ENCODE results near the gene MINDY4B. TPM values are rescaled to one million over a fixed set of nuclear protein-coding genes. Genes with fewer than 3 reads are reported as not detected.

The MINDY4B gene
- total and polyA plus RNA-seq, 4 donors = 0.20 to 0.27 TPM; not detected in 2

GRCh38 chr3:150830094-150830681 is 75.1 kb downstream of the MINDY4B start:
- Histone ChIP-seq H3K4me1 (ENCODE audit: control insufficient read depth, insufficient read depth, low read length) (no peaks in the 10 kb centered on the region), H3K36me3 (ENCODE audit: control insufficient read depth, insufficient read depth, low read length) (no peaks in the 10 kb centered on the region), H3K27me3 (ENCODE audit: control insufficient read depth, insufficient read depth, low read length) (no peaks in the 10 kb centered on the region), H3K9me3 (ENCODE audit: control insufficient read depth, insufficient read depth, low read length) (no peaks in the 10 kb centered on the region), H3K27ac (ENCODE audit: low read depth, low read length) (no peak overlapping the region), H3K4me3 (ENCODE audit: low read depth, low read length) (no peak overlapping the region)
- 85% methylated on average over 5 of the region's 6 CpGs for WGBS (ENCODE audit: insufficient coverage)
- no peak for DNase-seq (ENCODE audit: low read depth in 4 of 6, low spot score in 6 of 6)

DNA sequence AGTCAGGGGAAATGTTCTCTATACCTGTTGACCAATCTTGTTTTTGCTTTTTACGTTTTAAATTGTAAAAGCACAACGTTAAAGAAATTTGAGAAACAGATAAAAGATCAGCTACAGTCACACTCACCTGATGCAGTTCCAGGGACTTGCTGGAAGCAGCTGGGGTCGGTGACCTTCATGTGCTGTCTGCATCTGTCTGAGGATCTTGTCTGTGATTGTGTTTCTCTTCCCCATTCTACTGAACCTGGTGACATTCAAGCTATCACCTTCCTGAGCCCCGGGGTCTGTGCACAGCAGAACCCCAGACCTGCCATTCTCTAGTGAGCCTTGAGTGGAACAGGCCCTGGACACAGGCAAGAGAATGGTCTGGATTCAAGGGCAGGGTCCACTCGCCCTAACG is 75.8 kb downstream of the MINDY4B start:
- no peaks in the 10 kb centered on the region for H3K9me3 ChIP-seq (ENCODE audit: control insufficient read depth, insufficient read depth, low read length)
- H3K27ac ChIP-seq (ENCODE audit: low read depth, low read length) = no peak overlapping the region
- H3K4me1 ChIP-seq (ENCODE audit: control insufficient read depth, insufficient read depth, low read length) = no peaks in the 10 kb centered on the region
- 78% methylated on average over 2 of the region's 6 CpGs for WGBS (ENCODE audit: insufficient coverage)
- no peak overlapping the region for H3K4me3 ChIP-seq (ENCODE audit: low read depth, low read length)
- no peaks in the 10 kb centered on the region for H3K36me3 ChIP-seq (ENCODE audit: control insufficient read depth, insufficient read depth, low read length)
- no peaks in the 10 kb centered on the region for H3K27me3 ChIP-seq (ENCODE audit: control insufficient read depth, insufficient read depth, low read length)
- DNase-seq (ENCODE audit: low read depth in 4 of 6, low spot score in 6 of 6) = no peak

- WGBS (ENCODE audit: insufficient coverage) = no CpG with 5 or more reads among the region's 2 CpGs
- H3K36me3 ChIP-seq (ENCODE audit: control insufficient read depth, insufficient read depth, low read length) = no peaks in the 10 kb centered on the region
- no peaks in the 10 kb centered on the region for H3K27me3 ChIP-seq (ENCODE audit: control insufficient read depth, insufficient read depth, low read length)
- no peaks in the 10 kb centered on the region for H3K9me3 ChIP-seq (ENCODE audit: control insufficient read depth, insufficient read depth, low read length)
- no peaks in the 10 kb centered on the region for H3K4me1 ChIP-seq (ENCODE audit: control insufficient read depth, insufficient read depth, low read length)
- no peak for DNase-seq (ENCODE audit: low read depth in 4 of 6, low spot score in 6 of 6)
- no peak overlapping the region for H3K4me3 ChIP-seq (ENCODE audit: low read depth, low read length)
- H3K27ac ChIP-seq (ENCODE audit: low read depth, low read length) = no peak overlapping the region
Observed at GRCh38 chr3:150828997-150829396, 76.2 kb downstream of the MINDY4B start.

DNA sequence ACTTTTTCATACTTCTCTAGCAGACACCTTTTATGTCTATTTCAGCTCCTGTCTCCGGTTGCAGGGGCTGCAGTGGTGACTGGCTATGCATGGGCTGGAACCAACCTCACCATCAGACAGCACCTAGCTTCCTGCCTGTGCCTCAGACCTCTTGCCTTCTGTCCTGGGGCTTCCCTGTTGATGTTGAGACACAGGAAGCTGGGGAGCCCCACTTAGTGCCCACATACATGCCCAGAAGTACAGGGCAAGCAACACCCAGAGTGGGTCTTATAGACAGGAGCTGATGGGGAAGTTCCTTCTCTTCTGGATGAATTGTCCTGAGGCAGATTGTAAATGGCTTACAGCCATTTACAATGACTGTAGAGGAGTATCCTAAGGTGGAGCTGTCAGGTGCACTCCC is 77.0 kb downstream of the MINDY4B start:
- H3K9me3 ChIP-seq (ENCODE audit: control insufficient read depth, insufficient read depth, low read length) = no peaks in the 10 kb centered on the region
- H3K4me1 ChIP-seq (ENCODE audit: control insufficient read depth, insufficient read depth, low read length) = no peaks in the 10 kb centered on the region
- H3K27me3 ChIP-seq (ENCODE audit: control insufficient read depth, insufficient read depth, low read length) = no peaks in the 10 kb centered on the region
- H3K36me3 ChIP-seq (ENCODE audit: control insufficient read depth, insufficient read depth, low read length) = no peaks in the 10 kb centered on the region
- no peak for DNase-seq (ENCODE audit: low read depth in 4 of 6, low spot score in 6 of 6)
- H3K27ac ChIP-seq (ENCODE audit: low read depth, low read length) = no peak overlapping the region
- 100% methylated on average over 1 of the region's 1 CpG for WGBS (ENCODE audit: insufficient coverage)
- no peak overlapping the region for H3K4me3 ChIP-seq (ENCODE audit: low read depth, low read length)

GRCh38 chr3:150826466-150827282 is 78.6 kb downstream of the MINDY4B start:
- Histone ChIP-seq H3K4me1 (ENCODE audit: control insufficient read depth, insufficient read depth, low read length) (no peaks in the 10 kb centered on the region), H3K27me3 (ENCODE audit: control insufficient read depth, insufficient read depth, low read length) (no peaks in the 10 kb centered on the region), H3K9me3 (ENCODE audit: control insufficient read depth, insufficient read depth, low read length) (no peaks in the 10 kb centered on the region), H3K36me3 (ENCODE audit: control insufficient read depth, insufficient read depth, low read length) (no peaks in the 10 kb centered on the region), H3K27ac (ENCODE audit: low read depth, low read length) (no peak overlapping the region), H3K4me3 (ENCODE audit: low read depth, low read length) (no peak overlapping the region)
- 82% methylated on average over 8 of the region's 12 CpGs for WGBS (ENCODE audit: insufficient coverage)
- no peak for DNase-seq (ENCODE audit: low read depth in 4 of 6, low spot score in 6 of 6)

- WGBS (ENCODE audit: insufficient coverage) = 27% methylated on average over 4 of the region's 7 CpGs
- Histone ChIP-seq H3K27ac (ENCODE audit: low read depth, low read length) (no peak overlapping the region), H3K27me3 (ENCODE audit: control insufficient read depth, insufficient read depth, low read length) (no peaks in the 10 kb centered on the region), H3K4me3 (ENCODE audit: low read depth, low read length) (no peak overlapping the region), H3K36me3 (ENCODE audit: control insufficient read depth, insufficient read depth, low read length) (no peaks in the 10 kb centered on the region), H3K9me3 (ENCODE audit: control insufficient read depth, insufficient read depth, low read length) (no peaks in the 10 kb centered on the region), H3K4me1 (ENCODE audit: control insufficient read depth, insufficient read depth, low read length) (no peaks in the 10 kb centered on the region)
- peak in 2 of 6 donors; percentile 4 to 6 for DNase-seq (ENCODE audit: low read depth in 4 of 6, low spot score in 6 of 6)
Observed at GRCh38 chr3:150825916-150826377, 79.3 kb downstream of the MINDY4B start.

DNA sequence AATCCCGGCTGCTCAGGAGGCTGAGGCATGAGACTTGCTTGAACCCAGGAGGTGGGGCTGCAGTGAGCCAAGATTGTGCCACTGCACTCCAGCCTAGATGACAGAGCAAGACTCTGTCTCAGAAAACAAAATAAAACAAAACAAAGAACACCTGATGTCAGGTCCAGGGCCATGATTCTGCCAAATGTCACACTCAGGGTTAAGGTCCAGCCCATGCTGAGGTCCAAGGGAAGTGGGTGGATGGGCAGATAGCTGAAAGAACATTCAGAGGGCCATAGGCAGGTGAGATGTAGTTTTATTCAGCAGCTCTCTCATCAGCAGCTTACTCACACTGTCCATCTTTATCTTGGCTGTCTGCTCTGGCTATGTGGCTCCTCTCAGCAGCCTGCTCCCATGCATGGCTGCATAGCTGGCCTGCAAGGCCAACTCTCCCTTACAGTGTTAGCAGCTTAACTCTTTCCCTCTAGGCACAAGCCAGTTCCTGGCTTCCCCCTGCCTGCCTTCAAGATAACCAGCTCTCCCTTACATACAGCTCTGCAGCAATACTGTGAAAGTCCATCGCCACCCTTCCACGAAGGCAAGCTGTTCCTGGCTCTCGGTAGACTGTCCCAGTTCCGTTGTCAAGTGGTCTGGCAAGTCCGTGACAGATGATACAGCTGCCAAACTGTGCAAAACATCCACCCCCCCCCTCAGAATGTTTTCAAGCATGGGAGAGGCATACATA is 79.9 kb downstream of the MINDY4B start:
- H3K27me3 ChIP-seq (ENCODE audit: control insufficient read depth, insufficient read depth, low read length) = no peaks in the 10 kb centered on the region
- peak in 1 of 6 donors; percentile 15 for DNase-seq (ENCODE audit: low read depth in 4 of 6, low spot score in 6 of 6)
- no peak overlapping the region for H3K27ac ChIP-seq (ENCODE audit: low read depth, low read length)
- H3K9me3 ChIP-seq (ENCODE audit: control insufficient read depth, insufficient read depth, low read length) = no peaks in the 10 kb centered on the region
- no peaks in the 10 kb centered on the region for H3K36me3 ChIP-seq (ENCODE audit: control insufficient read depth, insufficient read depth, low read length)
- no peaks in the 10 kb centered on the region for H3K4me1 ChIP-seq (ENCODE audit: control insufficient read depth, insufficient read depth, low read length)
- no peak overlapping the region for H3K4me3 ChIP-seq (ENCODE audit: low read depth, low read length)
- WGBS (ENCODE audit: insufficient coverage) = 80% methylated on average over 2 of the region's 6 CpGs

- no peak for DNase-seq (ENCODE audit: low read depth in 4 of 6, low spot score in 6 of 6)
- Histone ChIP-seq H3K27ac (ENCODE audit: low read depth, low read length) (no peak overlapping the region), H3K36me3 (ENCODE audit: control insufficient read depth, insufficient read depth, low read length) (no peaks in the 10 kb centered on the region), H3K9me3 (ENCODE audit: control insufficient read depth, insufficient read depth, low read length) (no peaks in the 10 kb centered on the region), H3K27me3 (ENCODE audit: control insufficient read depth, insufficient read depth, low read length) (no peaks in the 10 kb centered on the region), H3K4me3 (ENCODE audit: low read depth, low read length) (no peak overlapping the region), H3K4me1 (ENCODE audit: control insufficient read depth, insufficient read depth, low read length) (no peaks in the 10 kb centered on the region)
- no CpG with 5 or more reads among the region's 3 CpGs for WGBS (ENCODE audit: insufficient coverage)
Observed at GRCh38 chr3:150823277-150823676, 82.0 kb downstream of the MINDY4B start.

- Histone ChIP-seq H3K4me3 (ENCODE audit: low read depth, low read length) (no peak overlapping the region), H3K9me3 (ENCODE audit: control insufficient read depth, insufficient read depth, low read length) (no peaks in the 10 kb centered on the region), H3K4me1 (ENCODE audit: control insufficient read depth, insufficient read depth, low read length) (no peaks in the 10 kb centered on the region), H3K36me3 (ENCODE audit: control insufficient read depth, insufficient read depth, low read length) (no peaks in the 10 kb centered on the region), H3K27me3 (ENCODE audit: control insufficient read depth, insufficient read depth, low read length) (no peaks in the 10 kb centered on the region), H3K27ac (ENCODE audit: low read depth, low read length) (no peak overlapping the region)
- DNase-seq (ENCODE audit: low read depth in 4 of 6, low spot score in 6 of 6) = no peak
- no CpG with 5 or more reads among the region's 1 CpG for WGBS (ENCODE audit: insufficient coverage)
Observed at GRCh38 chr3:150822636-150823035, 82.6 kb downstream of the MINDY4B start.

Data from spinal cord (tissue), 10 donors.